Neural crest cell (in vitro differentiated cells): ENCODE results near the gene DNAH17. TPM values are rescaled to one million over a fixed set of nuclear protein-coding genes. Genes with fewer than 3 reads are reported as not detected.

ENCODE experiments used
- DNase-seq: peaks from one replicate; pipeline ENCODE4 v3.0.0; 2021; ENCODE audit warnings: low read depth, mixed read lengths, low spot score
- H3K27ac Mint-ChIP-seq: one replicate; pipeline ENCODE4 v1.8.0; 2021; ENCODE audit warnings: mild to moderate bottlenecking, mixed read lengths; ENCODE audit not compliant: unreplicated experiment
- H3K27me3 Mint-ChIP-seq: 2 replicates; pipeline ENCODE4 v1.8.0; 2021; ENCODE audit warnings: low read depth, mild to moderate bottlenecking, mixed read lengths
- H3K36me3 Mint-ChIP-seq: 2 replicates; pipeline ENCODE4 v1.8.0; 2021; ENCODE audit warnings: low read depth, mild to moderate bottlenecking, mixed read lengths
- H3K4me1 Mint-ChIP-seq: 2 replicates; pipeline ENCODE4 v1.8.0; 2021; ENCODE audit warnings: mixed read lengths
- H3K4me3 Mint-ChIP-seq: one replicate; pipeline ENCODE4 v1.8.0; 2021; ENCODE audit warnings: mild to moderate bottlenecking, mixed read lengths
- H3K9me3 Mint-ChIP-seq: 2 replicates; pipeline ENCODE4 v1.8.0; 2021; ENCODE audit warnings: mixed read lengths
- total RNA-seq: library from RNA; stranded (reverse); gene quantifications from 2 replicates; pipeline ENCODE4 v1.2.1, GENCODE V29; 2021
- TF ChIP-seq, protein P1 (sequence below): fragments of 200-600 bp; sonication (generic); conservative IDR thresholded peaks from 2 replicates; pipeline ENCODE4 v1.5.0; 2021; ENCODE audit warnings: antibody characterized with exemption, mild to moderate bottlenecking

DNAH17 gene
- total RNA-seq, 1 donor from 2014 or later, result 0.09 TPM

DNA sequence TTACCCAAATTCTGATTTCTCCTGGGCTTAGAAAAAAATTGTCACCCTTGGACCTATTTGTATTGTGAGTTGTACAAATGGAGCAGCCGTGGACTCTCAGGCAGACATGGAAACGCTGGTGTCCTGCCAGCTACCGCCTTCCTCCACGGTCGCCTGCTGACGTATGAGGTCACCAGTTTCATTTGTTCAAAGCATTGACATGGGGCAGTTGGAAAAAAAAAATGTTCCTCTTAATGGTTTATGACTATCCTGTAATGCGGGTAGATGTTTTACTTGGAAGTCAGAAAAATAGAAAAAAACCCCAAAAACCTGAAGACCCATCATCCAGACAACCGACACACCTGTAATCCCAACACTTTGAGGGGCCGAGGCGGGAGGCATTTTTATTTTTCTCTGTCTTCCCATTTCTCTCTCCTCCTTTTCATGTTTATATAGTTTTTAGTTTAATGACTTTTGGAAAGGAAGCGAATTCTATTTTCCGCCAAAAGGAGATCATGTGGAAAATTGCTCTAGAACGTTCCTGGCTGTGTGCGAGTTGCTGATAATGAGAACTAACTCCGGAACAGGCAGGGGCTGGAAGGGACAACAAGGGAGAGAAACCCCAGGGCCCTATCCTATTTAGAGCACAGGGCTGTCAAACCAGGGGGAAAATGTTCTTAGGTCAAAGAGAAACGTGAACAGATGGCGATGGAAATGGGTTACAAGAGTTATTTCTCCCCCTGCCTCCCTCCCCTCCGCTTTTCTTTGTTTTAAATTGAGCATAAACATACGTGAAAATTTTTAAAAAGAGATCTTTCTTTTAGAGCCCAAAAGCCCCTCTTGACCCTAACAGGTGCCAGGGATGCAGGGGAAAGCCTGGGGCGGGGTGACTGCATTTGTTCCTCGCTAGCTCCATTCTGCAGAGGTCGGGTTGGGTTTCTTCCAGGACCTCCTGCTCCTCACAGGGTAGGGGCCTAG lies 13.7 kb downstream of the DNAH17 start:
- no peaks in the 10 kb centered on the region for H3K4me1 Mint-ChIP-seq
- no peak overlapping the region for H3K4me3 Mint-ChIP-seq
- peaks cover 2% of the 10 kb centered on the region for H3K27me3 Mint-ChIP-seq
- no peak overlapping the region for H3K27ac Mint-ChIP-seq
- no peak for DNase-seq
- no peaks in the 10 kb centered on the region for H3K9me3 Mint-ChIP-seq
- TF ChIP-seq, protein P1, sequence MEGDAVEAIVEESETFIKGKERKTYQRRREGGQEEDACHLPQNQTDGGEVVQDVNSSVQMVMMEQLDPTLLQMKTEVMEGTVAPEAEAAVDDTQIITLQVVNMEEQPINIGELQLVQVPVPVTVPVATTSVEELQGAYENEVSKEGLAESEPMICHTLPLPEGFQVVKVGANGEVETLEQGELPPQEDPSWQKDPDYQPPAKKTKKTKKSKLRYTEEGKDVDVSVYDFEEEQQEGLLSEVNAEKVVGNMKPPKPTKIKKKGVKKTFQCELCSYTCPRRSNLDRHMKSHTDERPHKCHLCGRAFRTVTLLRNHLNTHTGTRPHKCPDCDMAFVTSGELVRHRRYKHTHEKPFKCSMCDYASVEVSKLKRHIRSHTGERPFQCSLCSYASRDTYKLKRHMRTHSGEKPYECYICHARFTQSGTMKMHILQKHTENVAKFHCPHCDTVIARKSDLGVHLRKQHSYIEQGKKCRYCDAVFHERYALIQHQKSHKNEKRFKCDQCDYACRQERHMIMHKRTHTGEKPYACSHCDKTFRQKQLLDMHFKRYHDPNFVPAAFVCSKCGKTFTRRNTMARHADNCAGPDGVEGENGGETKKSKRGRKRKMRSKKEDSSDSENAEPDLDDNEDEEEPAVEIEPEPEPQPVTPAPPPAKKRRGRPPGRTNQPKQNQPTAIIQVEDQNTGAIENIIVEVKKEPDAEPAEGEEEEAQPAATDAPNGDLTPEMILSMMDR, result no peak
- no peaks in the 10 kb centered on the region for H3K36me3 Mint-ChIP-seq

DNA sequence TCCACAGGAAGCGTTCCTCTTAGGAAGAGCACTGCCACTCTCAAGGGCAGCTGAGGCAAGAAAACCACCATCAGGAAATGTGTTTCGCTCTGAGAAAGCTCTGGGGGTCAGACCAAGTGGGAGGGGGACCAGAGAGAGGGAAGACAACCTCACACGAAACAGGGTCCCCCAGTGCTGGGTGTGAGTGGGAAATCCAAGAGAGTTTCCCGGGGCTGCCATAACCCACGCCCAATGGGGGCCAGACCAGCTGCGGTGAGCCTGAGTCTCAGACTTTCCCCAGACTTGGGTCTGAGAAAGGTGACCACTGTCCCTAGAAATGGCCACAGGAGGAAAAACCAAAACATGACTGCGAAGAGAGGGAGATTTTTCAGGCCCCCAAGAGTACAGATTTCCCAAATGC lies 14.5 kb downstream of the DNAH17 start:
- TF ChIP-seq, protein P1, result no peak
- no peaks in the 10 kb centered on the region for H3K9me3 Mint-ChIP-seq
- no peaks in the 10 kb centered on the region for H3K36me3 Mint-ChIP-seq
- no peak overlapping the region for H3K4me3 Mint-ChIP-seq
- H3K27ac Mint-ChIP-seq, result no peak overlapping the region
- peaks cover 2% of the 10 kb centered on the region for H3K27me3 Mint-ChIP-seq
- no peaks in the 10 kb centered on the region for H3K4me1 Mint-ChIP-seq
- no peak for DNase-seq

DNA sequence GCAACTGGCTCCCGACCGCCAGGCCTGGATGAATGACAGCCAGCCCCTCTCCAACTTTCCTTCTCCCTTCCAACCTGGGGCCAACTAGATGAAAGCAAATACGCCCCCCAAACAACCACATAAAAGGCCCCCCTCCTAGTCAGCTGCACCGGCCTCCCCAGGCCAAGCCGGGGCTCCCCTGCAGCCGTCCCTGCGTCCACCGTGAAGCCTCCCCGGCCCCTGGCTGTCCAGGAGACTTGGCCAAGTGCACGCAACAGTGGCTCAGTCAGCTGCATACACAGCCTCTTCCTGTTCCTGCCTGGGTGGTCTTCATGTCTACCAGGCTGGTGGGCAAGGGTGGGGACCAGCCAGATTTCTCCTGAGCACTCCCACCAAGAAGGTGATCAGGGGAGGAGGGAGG lies 16.0 kb downstream of the DNAH17 start:
- H3K27ac Mint-ChIP-seq, result no peak overlapping the region

DNA sequence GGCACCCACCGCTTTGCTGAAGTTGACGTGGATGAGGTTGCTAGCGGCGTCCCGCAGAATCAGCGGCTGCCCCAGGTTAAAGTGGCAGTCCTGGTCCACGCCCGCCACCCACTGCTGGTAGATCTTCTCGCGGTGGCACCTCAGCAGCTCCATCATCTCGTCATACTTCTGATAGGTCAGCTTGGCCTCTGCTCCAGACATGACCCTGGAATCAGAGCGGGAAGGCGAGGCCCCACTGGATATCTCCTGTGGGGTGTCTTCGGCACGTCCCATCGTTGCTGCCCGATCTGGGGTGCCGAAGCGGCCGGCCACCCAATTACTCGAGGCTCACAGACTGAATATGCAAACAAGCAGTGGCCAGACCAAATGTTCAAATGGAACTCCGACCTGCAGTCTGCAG lies 16.5 kb downstream of the DNAH17 start:
- Mint-ChIP-seq H3K36me3 (no peaks in the 10 kb centered on the region), H3K9me3 (no peaks in the 10 kb centered on the region), H3K27me3 (peaks cover 2% of the 10 kb centered on the region), H3K4me1 (no peaks in the 10 kb centered on the region), H3K27ac (no peak overlapping the region), H3K4me3 (no peak overlapping the region)
- no peak for DNase-seq
- TF ChIP-seq, protein P1, result no peak

More for the DNA sequence above, 16.0 kb downstream of the DNAH17 start:
- H3K9me3 Mint-ChIP-seq, result no peaks in the 10 kb centered on the region
- no peaks in the 10 kb centered on the region for H3K36me3 Mint-ChIP-seq
- TF ChIP-seq, protein P1, result no peak
- H3K4me3 Mint-ChIP-seq, result no peak overlapping the region
- no peak for DNase-seq
- H3K4me1 Mint-ChIP-seq, result no peaks in the 10 kb centered on the region
- peaks cover 2% of the 10 kb centered on the region for H3K27me3 Mint-ChIP-seq

DNA sequence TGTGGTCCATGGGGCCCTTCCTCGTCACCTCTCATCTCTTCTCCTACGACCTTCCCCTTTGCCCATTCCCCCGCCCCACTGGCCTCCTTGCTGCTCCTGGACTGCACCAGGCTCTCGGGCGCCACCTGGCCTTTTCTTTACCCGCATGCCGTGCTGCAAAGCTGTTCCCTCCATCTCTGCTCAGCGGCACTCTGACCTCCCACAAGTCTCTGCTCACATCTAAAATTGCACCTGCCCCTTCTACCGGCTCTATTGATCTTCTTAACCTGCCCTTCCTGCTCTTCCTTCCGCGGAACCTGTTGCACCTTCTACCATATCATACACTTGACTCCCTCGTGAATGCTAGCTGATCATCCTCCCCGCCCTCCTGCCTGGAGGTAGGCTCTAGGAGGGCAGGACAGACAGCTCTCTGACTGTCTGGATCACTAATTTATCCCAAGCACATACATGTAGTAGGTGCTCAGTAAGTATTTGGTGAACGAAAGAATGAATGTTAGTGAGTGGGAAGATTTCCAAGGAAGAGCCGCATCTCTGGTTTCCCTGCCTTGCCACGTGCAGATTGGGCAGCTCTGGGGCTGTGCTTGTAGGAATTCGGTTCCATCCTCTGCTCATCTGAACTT lies 17.3 kb downstream of the DNAH17 start:
- no peaks in the 10 kb centered on the region for H3K4me1 Mint-ChIP-seq

More for the DNA sequence above, 17.3 kb downstream of the DNAH17 start:
- Mint-ChIP-seq H3K27ac (no peak overlapping the region), H3K9me3 (no peaks in the 10 kb centered on the region), H3K36me3 (no peaks in the 10 kb centered on the region), H3K27me3 (peaks cover 2% of the 10 kb centered on the region), H3K4me3 (no peak overlapping the region)
- DNase-seq, result no peak
- TF ChIP-seq, protein P1, result no peak
